Measurements from ENCODE around the gene SLC35F1.

DNA sequence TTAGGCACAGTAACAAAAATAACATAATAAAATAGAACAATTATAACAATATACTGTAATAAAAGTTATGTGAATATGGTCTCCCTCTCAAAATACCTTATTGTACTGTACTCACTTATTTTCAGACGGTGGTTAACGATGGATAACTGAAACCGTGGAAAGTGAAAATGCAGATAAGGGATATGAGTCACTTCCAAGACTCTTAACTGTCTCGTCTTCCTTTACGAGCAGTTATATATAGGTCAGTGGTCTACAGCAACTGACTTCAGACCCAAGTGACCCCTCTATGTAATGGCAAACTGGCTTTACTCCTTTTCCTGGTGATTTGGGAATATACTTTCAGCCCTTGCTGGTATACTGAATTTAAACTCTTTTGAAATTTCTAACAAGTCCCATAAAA, 261.4 kb downstream of the SLC35F1 start:
- TF ChIP-seq, protein P1, sequence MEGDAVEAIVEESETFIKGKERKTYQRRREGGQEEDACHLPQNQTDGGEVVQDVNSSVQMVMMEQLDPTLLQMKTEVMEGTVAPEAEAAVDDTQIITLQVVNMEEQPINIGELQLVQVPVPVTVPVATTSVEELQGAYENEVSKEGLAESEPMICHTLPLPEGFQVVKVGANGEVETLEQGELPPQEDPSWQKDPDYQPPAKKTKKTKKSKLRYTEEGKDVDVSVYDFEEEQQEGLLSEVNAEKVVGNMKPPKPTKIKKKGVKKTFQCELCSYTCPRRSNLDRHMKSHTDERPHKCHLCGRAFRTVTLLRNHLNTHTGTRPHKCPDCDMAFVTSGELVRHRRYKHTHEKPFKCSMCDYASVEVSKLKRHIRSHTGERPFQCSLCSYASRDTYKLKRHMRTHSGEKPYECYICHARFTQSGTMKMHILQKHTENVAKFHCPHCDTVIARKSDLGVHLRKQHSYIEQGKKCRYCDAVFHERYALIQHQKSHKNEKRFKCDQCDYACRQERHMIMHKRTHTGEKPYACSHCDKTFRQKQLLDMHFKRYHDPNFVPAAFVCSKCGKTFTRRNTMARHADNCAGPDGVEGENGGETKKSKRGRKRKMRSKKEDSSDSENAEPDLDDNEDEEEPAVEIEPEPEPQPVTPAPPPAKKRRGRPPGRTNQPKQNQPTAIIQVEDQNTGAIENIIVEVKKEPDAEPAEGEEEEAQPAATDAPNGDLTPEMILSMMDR (IDR thresholded peaks at IDR 0.05; ENCODE audit: borderline replicate concordance, extremely low read depth, low read length, poor library complexity, severe bottlenecking): no peak
- TF ChIP-seq EZH2 (IDR thresholded peaks at IDR 0.05; ENCODE audit: borderline replicate concordance, low read depth, low read length, severe bottlenecking): no peak
